HG03103 (cell line): ENCODE measurements around the gene TPM3.
"Not testable (repeated sequence)": the region's sequence is repeated elsewhere in the genome, so short reads cannot be mapped to it uniquely, and the experiment has no call there.

Source experiments
- ATAC-seq: cut with Tn5 transposase; IDR thresholded peaks from one replicate; pipeline ENCODE4 v1.9.1; 2021; ENCODE audit warnings: low read depth; ENCODE audit not compliant: unreplicated experiment

TPM3 gene

GRCh38 chr1:154191990-154192461, at the start of gene TPM3:
Gene TPM3, minus strand, starts transcription at chr1:154192100. Its CDS starts 82 bp downstream, at chr1:154192018.
- ATAC-seq = no peak

- ATAC-seq = no peak
Measured at GRCh38 chr1:154240294-154240833, 48.5 kb upstream of the TPM3 start.

- ATAC-seq = no peak
Measured at GRCh38 chr1:154239491-154239890, 47.6 kb upstream of the TPM3 start.

- ATAC-seq = no peak
Measured at GRCh38 chr1:154237880-154238506, 46.1 kb upstream of the TPM3 start.

GRCh38 chr1:154237435-154237834, 45.5 kb upstream of the TPM3 start:
- no peak for ATAC-seq

- no peak for ATAC-seq
Measured at GRCh38 chr1:154236855-154237254, 45.0 kb upstream of the TPM3 start.

GRCh38 chr1:154233127-154233526, 41.2 kb upstream of the TPM3 start:
- not testable (repeated sequence) for ATAC-seq

- ATAC-seq = not testable (repeated sequence)
Measured at GRCh38 chr1:154231112-154231511, 39.2 kb upstream of the TPM3 start.

- no peak for ATAC-seq
Measured at GRCh38 chr1:154225370-154225769, 33.5 kb upstream of the TPM3 start.

GRCh38 chr1:154223621-154224020, 31.7 kb upstream of the TPM3 start:
- ATAC-seq = no peak

- ATAC-seq = no peak
Measured at GRCh38 chr1:154222918-154223317, 31.0 kb upstream of the TPM3 start.

GRCh38 chr1:154222518-154222917, 30.6 kb upstream of the TPM3 start:
- ATAC-seq = no peak

GRCh38 chr1:154221278-154222001, 29.5 kb upstream of the TPM3 start:
- ATAC-seq = no peak

- ATAC-seq = no peak
Measured at GRCh38 chr1:154220970-154221277, 29.0 kb upstream of the TPM3 start.

GRCh38 chr1:154220071-154220969, 28.4 kb upstream of the TPM3 start, which contains the start of gene UBAP2L:
Gene UBAP2L, plus strand, starts transcription at chr1:154220955. Its CDS starts 4,169 bp downstream, at chr1:154225124.
- peak; percentile 91 for ATAC-seq

GRCh38 chr1:154219541-154219940, 27.6 kb upstream of the TPM3 start:
- ATAC-seq = no peak

GRCh38 chr1:154218545-154218944, 26.6 kb upstream of the TPM3 start:
- no peak for ATAC-seq

GRCh38 chr1:154213274-154213673, 21.4 kb upstream of the TPM3 start:
- no peak for ATAC-seq

- no peak for ATAC-seq
Measured at GRCh38 chr1:154212083-154212482, 20.2 kb upstream of the TPM3 start.

GRCh38 chr1:154208677-154209388, 16.9 kb upstream of the TPM3 start:
- no peak for ATAC-seq
